ENCODE data around the gene GRN.

The GRN gene

DNA sequence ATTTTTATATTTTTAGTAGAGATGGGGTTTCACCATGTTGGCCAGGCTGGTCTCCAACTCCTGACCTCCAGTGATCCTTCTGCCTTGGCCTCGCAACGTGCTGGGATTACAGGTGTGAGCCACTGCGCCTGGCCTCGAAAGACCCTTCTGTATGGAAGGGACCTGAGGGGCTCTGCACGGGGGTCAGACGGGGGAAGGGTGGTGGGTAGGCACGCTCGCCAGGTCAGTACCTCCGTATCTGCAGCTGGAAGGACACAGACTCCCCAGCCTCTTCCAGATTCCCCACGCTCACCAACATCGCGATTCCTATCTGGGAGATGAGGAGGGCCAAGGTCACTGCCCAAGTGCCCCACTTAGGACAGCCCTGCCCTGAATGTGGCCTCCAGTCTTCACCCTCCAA is 31.7 kb downstream of the GRN start:
- Mint-ChIP-seq H3K27ac (no peak overlapping the region), H3K4me1 (peaks cover 5% of the 10 kb centered on the region), H3K4me3 (no peak overlapping the region), H3K27me3 (peaks cover 27% of the 10 kb centered on the region), H3K9me3 (no peaks in the 10 kb centered on the region)
- no peak for ATAC-seq
- DNase-seq: no peak

DNA sequence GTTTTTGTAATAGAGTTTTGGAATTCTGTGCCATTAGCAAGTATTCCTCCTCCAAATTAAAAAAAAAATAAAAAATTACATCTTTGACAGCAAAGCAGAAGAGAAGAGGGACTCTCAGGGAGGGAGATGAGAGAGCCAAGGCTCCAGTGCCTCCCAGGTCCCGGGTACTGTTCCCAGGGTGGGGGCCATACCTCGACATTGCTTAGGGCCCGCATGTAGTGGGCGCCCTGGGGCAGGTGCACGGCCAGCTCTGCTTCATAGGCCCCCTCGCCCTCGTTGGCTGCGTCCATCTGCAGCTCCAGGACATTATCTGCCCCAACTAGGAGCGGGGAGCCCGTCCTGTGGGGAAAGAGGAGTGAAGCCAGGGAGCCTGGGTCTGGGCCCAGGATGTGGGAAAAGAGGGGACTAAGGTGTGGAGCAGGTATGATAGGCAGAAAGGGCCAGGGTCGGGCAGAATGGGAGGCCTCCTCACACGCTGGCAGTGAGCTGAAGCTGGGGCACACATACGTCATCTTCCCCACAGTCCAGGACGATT is 33.1 kb downstream of the GRN start:
- Mint-ChIP-seq H3K4me1 (peaks cover 5% of the 10 kb centered on the region), H3K27me3 (peaks cover 30% of the 10 kb centered on the region)
- DNase-seq: no peak

DNA sequence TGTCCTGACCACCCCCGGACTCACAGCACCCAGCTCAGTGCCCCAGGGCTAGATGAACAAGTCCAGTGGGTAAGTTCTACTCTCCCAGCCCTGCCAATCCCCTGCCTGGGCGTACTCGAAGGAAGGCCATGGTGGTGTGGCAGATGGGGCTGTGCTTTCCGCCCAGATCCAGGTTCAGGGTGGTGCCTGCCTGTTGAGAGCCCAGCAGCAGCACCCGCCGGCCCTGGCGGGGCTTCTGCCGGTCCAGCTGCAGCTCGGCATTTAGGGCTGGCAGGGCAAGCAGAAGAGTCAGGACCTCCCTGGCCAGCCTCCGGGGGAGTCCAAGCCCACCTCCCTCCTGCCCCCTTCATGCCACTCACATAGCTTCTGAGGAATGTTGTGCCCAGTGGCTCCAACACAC is 34.8 kb downstream of the GRN start:
- Mint-ChIP-seq H3K9me3 (no peaks in the 10 kb centered on the region), H3K4me3 (no peak overlapping the region), H3K4me1 (peaks cover 6% of the 10 kb centered on the region), H3K27ac (no peak overlapping the region), H3K27me3 (peaks cover 36% of the 10 kb centered on the region)
- no peak for DNase-seq
- ATAC-seq: no peak

More for the DNA sequence above, 33.1 kb downstream of the GRN start:
- no peaks in the 10 kb centered on the region for H3K9me3 Mint-ChIP-seq
- no peak overlapping the region for H3K27ac Mint-ChIP-seq
- no peak for ATAC-seq
- H3K4me3 Mint-ChIP-seq: no peak overlapping the region

DNA sequence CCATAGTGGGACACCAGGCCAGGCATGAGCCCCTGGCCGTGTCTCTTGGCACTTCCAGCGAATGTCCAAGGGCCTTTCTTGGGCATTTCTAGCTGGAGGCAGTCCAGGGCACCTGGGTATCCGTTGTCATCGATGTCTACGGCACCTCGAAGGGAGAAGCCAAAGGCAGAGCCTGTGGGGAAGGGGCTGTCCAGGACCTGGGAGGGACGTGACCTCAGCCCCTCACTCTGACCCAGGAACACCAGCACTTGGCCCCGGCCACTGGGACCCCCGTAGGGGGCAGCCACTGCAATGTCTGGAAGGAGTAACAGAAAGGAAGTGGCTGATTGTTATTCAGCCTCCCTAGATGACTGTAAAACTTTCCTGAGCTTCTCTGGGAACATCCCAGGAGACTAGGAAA is 35.7 kb downstream of the GRN start:
- Mint-ChIP-seq H3K4me1 (peaks cover 14% of the 10 kb centered on the region), H3K9me3 (no peaks in the 10 kb centered on the region), H3K27me3 (peaks cover 36% of the 10 kb centered on the region), H3K4me3 (no peak overlapping the region), H3K27ac (no peak overlapping the region)
- ATAC-seq: no peak
- DNase-seq: no peak

DNA sequence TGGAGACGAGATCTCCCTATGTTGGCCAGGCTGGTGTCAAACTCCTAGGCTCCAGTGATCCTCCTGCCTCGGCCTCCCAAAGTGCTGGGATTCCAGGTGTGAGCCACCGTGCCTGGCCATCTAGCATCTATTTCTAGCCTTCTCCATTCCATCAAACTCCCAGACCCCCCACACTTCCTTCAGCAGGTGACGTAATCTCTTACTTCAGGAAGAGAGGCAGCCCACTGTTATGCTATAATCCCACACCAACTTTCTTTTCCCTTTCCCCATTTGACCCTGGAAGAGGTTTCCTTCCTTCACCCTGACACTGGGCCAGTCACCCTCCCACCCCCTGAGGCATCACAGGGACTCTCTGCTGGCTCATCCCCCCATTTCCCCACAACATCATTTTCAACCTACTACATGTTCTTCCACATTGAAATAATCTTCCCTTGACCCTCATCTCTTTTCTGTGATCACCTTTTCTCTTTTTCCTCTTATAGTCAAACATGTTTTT is 36.8 kb downstream of the GRN start:
- H3K4me1 Mint-ChIP-seq: peaks cover 19% of the 10 kb centered on the region
- peaks cover 34% of the 10 kb centered on the region for H3K27me3 Mint-ChIP-seq
- no peak overlapping the region for H3K27ac Mint-ChIP-seq
- no peak overlapping the region for H3K4me3 Mint-ChIP-seq
- no peak for ATAC-seq
- DNase-seq: no peak
- H3K9me3 Mint-ChIP-seq: no peaks in the 10 kb centered on the region

DNA sequence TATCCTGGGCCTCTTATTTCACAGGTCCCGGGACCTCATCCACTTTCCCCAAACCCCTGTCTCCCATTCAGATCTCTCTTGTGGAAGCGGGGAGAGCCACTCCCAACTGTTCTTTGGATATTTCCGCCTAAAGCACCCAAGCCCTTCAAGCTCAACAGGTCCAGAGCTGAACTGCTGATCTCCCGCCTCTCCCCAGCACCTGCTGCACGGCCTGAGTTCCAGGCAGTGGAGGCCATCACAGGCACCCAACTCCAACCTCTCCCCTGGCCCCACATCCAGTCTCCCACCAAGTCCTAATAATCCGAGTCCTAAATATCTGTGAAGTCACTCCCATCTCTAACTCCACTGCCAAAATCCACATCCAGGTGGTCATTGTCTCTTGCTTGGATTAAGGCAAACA is 37.8 kb downstream of the GRN start:
- H3K9me3 Mint-ChIP-seq: no peaks in the 10 kb centered on the region
- no peak overlapping the region for H3K4me3 Mint-ChIP-seq
- peaks cover 34% of the 10 kb centered on the region for H3K27me3 Mint-ChIP-seq
- ATAC-seq: no peak
- DNase-seq: no peak
- H3K4me1 Mint-ChIP-seq: peaks cover 19% of the 10 kb centered on the region
- H3K27ac Mint-ChIP-seq: no peak overlapping the region

DNA sequence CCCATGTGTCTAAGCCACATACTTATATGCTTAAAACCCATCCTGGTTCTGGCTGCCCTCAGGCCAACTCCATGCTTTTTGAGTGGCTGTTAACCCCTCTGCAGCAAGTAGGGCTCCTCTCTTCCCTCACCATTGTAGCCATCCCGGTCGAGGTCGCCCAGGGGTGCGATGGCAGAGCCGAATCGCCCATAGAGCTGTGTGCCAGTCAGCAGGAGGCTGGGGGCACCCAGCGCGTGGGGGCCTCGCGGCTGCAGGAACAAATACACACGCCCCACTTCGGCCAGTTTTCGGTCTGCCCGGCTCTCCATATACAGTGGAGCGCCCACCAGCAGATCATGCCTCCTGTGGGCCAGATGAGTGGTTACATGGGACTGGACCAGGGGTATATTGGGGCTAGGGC is 38.3 kb downstream of the GRN start:
- Mint-ChIP-seq H3K4me1 (peaks cover 19% of the 10 kb centered on the region), H3K9me3 (no peaks in the 10 kb centered on the region), H3K27ac (no peak overlapping the region), H3K4me3 (no peak overlapping the region), H3K27me3 (peaks cover 34% of the 10 kb centered on the region)
- ATAC-seq (no peak), DNase-seq (no peak)

DNA sequence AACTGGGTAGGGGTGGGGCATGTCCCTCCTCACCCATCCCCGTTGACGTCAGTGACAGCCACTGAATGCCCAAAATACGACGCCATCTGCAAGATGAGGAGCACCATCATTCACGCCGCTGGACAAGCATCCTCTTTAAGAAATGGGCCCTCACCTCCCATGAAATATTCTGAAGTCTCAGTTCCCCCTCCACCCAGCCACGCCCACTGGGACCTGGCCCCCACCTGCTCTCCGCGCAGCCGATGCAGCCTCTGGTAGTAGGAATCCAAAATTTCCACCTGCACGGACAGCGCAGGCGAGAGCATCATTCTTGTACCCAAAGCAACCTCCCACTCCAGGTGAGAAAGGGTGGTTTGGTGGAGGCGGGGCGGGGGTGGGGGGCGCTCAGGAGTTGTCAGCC is 38.8 kb downstream of the GRN start:
- peaks cover 36% of the 10 kb centered on the region for H3K27me3 Mint-ChIP-seq
- ATAC-seq: no peak
- no peak for DNase-seq
- no peaks in the 10 kb centered on the region for H3K9me3 Mint-ChIP-seq
- H3K4me3 Mint-ChIP-seq: no peak overlapping the region
- H3K4me1 Mint-ChIP-seq: peaks cover 19% of the 10 kb centered on the region
- H3K27ac Mint-ChIP-seq: no peak overlapping the region

DNA sequence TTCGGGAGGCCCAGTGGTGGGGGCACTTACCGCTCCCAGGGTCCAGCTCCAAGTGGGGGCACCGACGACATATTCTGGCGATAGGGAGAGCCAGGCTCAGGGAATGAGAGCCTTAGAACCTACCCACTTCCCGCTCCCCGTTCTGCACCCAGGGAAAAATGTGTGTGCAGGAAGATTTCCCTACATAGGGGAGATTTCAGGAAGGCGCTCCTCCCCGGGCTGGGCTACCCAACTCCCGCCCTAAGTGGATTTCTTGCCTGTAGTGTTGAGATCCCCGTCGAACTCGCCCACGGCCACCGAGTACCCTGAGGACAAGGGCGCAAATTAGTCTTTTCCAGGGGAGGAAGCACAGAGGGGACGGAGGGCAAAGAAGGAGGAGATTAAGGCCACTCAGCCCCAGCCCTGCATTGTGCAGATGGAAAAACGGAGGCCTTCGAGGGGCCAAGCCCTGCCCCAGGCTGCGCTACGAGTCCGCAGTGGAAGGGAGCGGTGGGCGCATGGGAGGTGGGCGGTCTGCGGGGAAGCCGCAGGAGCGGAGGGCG is 39.2 kb downstream of the GRN start:
- H3K4me3 Mint-ChIP-seq: peak overlapping the region; percentile 30 to 81
- H3K9me3 Mint-ChIP-seq: peaks cover under 1 to 3% of the 10 kb centered on the region in 2 donors
- ATAC-seq (no peak), DNase-seq (no peak)
- H3K4me1 Mint-ChIP-seq: peaks cover 22% of the 10 kb centered on the region
- H3K27ac Mint-ChIP-seq: no peak overlapping the region
- peaks cover 41% of the 10 kb centered on the region for H3K27me3 Mint-ChIP-seq

DNA sequence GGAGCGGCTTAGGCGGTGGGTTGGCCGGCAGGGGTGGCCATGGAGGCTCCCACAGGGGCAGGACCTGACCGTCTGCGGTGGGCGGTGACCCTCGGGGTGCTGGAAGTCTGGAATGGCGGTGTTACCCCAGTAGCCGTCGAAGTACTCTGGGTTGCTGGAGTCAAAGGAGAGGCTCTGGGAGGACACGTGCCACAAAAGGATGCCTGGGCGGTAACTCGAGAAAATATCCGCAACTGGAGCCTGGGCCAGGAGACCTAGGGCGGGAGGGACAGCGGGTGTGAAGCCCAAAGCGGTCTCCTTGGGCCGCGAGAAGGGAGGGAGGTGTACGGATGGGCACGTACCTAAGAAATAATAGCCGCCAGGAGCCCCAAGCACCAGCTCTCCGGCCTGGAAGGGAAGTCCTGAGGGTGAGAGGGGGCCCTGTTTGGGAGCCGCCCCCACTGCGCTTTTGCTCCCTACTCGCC is 39.8 kb downstream of the GRN start:
- peak overlapping the region in 1 of 2 donors; percentile 38 for H3K27ac Mint-ChIP-seq
- no peak for DNase-seq

DNA sequence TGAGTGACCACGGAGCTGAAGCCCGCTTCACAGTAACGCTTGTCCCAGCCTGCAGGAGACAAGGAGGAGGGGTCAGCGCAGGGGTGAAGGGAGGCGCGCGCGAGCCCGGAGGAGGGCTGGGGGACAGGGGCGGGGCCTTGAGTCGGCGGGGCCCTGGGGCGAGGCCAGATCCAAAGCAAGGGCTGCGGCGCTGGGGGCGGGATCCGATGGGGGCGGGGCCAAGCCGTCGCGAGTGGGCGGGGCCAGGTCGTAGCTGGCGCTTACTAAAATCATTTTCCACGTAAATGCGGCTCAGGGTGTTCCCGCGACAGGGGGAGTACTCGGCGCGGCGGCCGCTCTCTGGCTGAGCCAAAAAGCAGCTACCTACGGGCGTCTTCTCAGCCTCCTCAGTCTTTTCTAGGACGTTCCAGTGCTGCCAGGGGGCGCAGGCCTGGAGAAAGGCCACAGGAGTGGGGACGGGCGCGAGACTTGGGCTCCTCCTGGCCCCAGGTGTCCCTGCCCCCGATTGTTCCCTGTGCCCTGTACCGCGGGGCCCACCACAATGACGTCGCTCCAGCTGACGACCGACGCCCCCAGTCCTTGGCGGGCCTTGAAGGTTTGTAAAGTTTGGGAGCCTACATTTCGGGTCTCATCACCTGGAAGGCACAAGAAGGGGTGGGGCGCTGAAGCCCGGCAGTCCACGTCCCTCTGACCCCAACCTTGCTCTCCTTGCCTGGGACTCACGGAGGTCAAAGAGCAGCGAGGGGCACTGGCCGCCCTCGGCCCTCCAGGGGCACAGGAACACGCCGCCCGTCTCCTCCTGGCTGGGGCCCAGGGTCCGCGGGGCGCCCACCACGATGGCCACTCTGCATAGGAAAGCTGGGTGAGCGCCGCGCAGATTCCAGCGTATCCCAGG is 40.4 kb downstream of the GRN start:
- ATAC-seq (peak; percentile 90), DNase-seq (peak; percentile 81 to 84)
- Mint-ChIP-seq H3K9me3 (peaks cover 4 to 9% of the 10 kb centered on the region in 2 donors), H3K27me3 (peaks cover 51% of the 10 kb centered on the region), H3K4me1 (peaks cover 28% of the 10 kb centered on the region), H3K27ac (peak overlapping the region in 1 of 2 donors; percentile 38), H3K4me3 (peak overlapping the region; percentile 81 to 82)

More for the DNA sequence above, 39.8 kb downstream of the GRN start:
- Mint-ChIP-seq H3K4me3 (peak overlapping the region; percentile 81 to 82), H3K4me1 (peaks cover 27% of the 10 kb centered on the region), H3K27me3 (peaks cover 46% of the 10 kb centered on the region), H3K9me3 (peaks cover 4 to 8% of the 10 kb centered on the region in 2 donors)
- ATAC-seq: peak; percentile 45

DNA sequence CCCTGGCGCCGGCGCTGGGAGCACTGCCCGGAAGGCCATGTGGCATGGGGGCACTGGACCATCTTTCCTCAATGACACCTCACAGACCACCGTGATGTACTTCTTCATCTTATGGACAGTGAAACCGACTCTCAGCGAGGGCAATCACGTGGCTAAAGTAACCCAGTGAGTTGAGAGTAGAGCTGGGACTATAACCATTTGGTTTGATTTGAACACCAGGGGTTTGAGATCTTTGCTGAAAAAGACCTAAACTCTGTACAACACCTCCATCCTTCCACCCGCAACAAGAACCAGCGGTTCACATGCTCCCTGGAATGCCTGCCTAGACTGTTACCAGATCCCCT is 41.1 kb downstream of the GRN start:
- ATAC-seq (no peak), DNase-seq (no peak)
- peaks cover 28% of the 10 kb centered on the region for H3K4me1 Mint-ChIP-seq
- H3K27me3 Mint-ChIP-seq: peaks cover 51% of the 10 kb centered on the region
- H3K4me3 Mint-ChIP-seq: peak overlapping the region; percentile 81 to 82
- no peak overlapping the region for H3K27ac Mint-ChIP-seq
- H3K9me3 Mint-ChIP-seq: peaks cover 4 to 9% of the 10 kb centered on the region in 2 donors

DNA sequence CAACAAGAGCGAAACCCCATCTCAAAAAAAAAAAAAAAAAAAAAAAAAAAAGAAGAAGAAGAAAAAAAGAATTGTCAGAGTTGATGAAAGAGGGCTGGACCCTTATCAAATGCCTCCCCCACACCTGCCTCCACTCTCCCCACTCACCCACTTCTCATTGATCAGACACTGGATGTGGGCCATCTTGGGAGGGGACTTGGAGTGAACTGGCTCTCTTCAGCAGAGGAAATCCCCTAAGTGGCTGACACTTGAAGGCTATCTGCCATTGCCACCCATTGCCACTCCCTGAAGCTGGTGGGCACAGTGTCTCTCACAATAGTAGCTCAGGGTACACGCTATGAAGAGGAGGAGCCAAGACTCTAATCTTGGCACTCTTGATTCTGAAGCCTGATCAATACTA is 42.7 kb downstream of the GRN start:
- Mint-ChIP-seq H3K4me3 (no peak overlapping the region), H3K27ac (no peak overlapping the region), H3K4me1 (peaks cover 28% of the 10 kb centered on the region)

DNA sequence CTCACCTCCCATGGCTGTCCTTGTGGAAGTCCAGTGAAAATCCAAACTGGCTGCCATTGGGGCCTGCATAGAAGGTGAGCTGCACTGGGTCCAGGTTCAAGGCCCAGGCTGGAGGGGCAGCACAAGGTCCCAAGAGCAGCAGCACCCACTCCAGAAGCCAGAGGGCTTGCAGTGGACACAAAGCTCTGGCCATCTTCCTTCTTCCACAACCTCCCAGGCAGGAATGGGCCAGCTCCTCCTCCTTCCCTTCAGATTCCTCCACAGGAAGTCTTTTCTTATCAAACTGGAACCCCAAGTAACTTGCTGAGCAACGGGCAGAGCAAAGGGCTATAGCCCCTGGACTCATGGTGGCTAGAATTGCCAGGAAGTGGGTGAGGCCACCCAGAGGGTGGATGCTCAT is 44.2 kb downstream of the GRN start, which contains the start of gene ITGA2B:
TSS of gene ITGA2B (minus strand) at position 369 of the 400 bp plus-strand sequence. CDS start at position 193, 176 bp downstream.
- H3K9me3 Mint-ChIP-seq: peaks cover 4 to 9% of the 10 kb centered on the region in 2 donors
- DNase-seq (no peak), ATAC-seq (no peak)
- H3K27me3 Mint-ChIP-seq: peaks cover 30% of the 10 kb centered on the region
- peaks cover 37% of the 10 kb centered on the region for H3K4me1 Mint-ChIP-seq
- H3K27ac Mint-ChIP-seq: no peak within 1 kb of the TSS
- no peak within 1 kb of the TSS for H3K4me3 Mint-ChIP-seq

More for the DNA sequence above, 42.7 kb downstream of the GRN start:
- ATAC-seq (no peak), DNase-seq (no peak)
- H3K9me3 Mint-ChIP-seq: peaks cover 4 to 9% of the 10 kb centered on the region in 2 donors
- H3K27me3 Mint-ChIP-seq: peaks cover 45% of the 10 kb centered on the region

DNA sequence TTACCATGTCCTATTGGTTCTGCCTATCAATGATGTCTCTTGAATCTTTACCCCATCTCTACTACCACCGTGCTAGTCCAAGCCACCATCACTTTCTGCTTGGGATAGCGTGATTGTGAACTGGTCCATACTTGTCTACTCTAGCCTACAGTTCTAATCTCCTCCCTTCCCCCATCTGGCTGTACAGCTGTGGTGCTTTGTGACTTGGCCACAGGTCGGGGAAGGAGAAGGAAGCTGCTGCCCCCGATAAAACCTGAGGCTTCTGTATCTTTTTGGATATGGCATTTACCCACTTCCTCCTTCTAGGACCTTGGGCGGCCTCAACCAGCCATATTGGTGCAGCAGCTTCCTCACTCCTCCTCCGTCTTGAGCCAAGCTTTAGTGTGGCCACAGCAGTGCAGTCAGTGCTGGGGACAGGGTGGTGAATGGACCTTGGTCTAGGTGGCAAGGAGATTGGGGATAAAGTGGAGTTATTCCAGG is 44.7 kb downstream of the GRN start:
- ATAC-seq (no peak), DNase-seq (no peak)
- H3K4me3 Mint-ChIP-seq: no peak overlapping the region
- peaks cover 25% of the 10 kb centered on the region for H3K27me3 Mint-ChIP-seq
- peaks cover 4 to 9% of the 10 kb centered on the region in 2 donors for H3K9me3 Mint-ChIP-seq
- H3K4me1 Mint-ChIP-seq: peaks cover 32% of the 10 kb centered on the region
- H3K27ac Mint-ChIP-seq: no peak overlapping the region

Measured in stimulated activated naive CD8-positive, alpha-beta T cell treated with anti-CD3 and anti-CD28 coated beads, Interleukin-15, amount 100 ng/mL, for 72 hours (primary cell).